HEK293 (cell line): ENCODE data around the gene CACNA1D.

Experiments used
- CTCF ChIP-seq: fragments of 450-650 bp; formaldehyde crosslinking; IDR thresholded peaks from 2 replicates; pipeline ENCODE4 v1.5.1; 2016; ENCODE audit warnings: missing biosample characterization, missing genetic modification characterization
- PATZ1 ChIP-seq: fragments of 450-650 bp; formaldehyde crosslinking; IDR thresholded peaks from 2 replicates; pipeline ENCODE4 v1.5.1; 2016; ENCODE audit warnings: missing biosample characterization, missing genetic modification characterization
- SALL2 ChIP-seq: fragments of 450-650 bp; formaldehyde crosslinking; IDR thresholded peaks from 2 replicates; pipeline ENCODE4 v1.5.0; 2017; ENCODE audit warnings: missing biosample characterization, mild to moderate bottlenecking, missing genetic modification characterization, borderline replicate concordance
- YY1 ChIP-seq: fragments of 450-650 bp; formaldehyde crosslinking; IDR thresholded peaks from 2 replicates; pipeline ENCODE4 v1.5.1; 2018; ENCODE audit warnings: missing biosample characterization, missing genetic modification characterization
- ZNF132 ChIP-seq: fragments of 450-650 bp; formaldehyde crosslinking; IDR thresholded peaks from 2 replicates; pipeline ENCODE4 v1.5.1; 2017; ENCODE audit warnings: missing biosample characterization, missing genetic modification characterization, borderline replicate concordance
- ZNF146 ChIP-seq: fragments of 450-650 bp; formaldehyde crosslinking; IDR thresholded peaks from 2 replicates; pipeline ENCODE4 v1.5.1; 2016; ENCODE audit warnings: missing biosample characterization, missing genetic modification characterization
- ZNF18 ChIP-seq: fragments of 450-650 bp; formaldehyde crosslinking; IDR thresholded peaks from 2 replicates; pipeline ENCODE4 v1.5.1; 2016; ENCODE audit warnings: missing biosample characterization, missing genetic modification characterization
- ZNF335 ChIP-seq: fragments of 450-650 bp; formaldehyde crosslinking; conservative IDR thresholded peaks from 2 replicates; pipeline ENCODE4 v1.5.1; 2016; ENCODE audit warnings: missing biosample characterization, missing genetic modification characterization
- ZNF449 ChIP-seq: fragments of 450-650 bp; formaldehyde crosslinking; IDR thresholded peaks from 2 replicates; pipeline ENCODE4 v1.5.1; 2017; ENCODE audit warnings: missing biosample characterization, mild to moderate bottlenecking, missing genetic modification characterization, moderate library complexity
- ZNF639 ChIP-seq: fragments of 450-650 bp; formaldehyde crosslinking; IDR thresholded peaks from 2 replicates; pipeline ENCODE4 v1.5.1; 2016; ENCODE audit warnings: missing biosample characterization, missing genetic modification characterization
- ZSCAN16 ChIP-seq: fragments of 450-650 bp; formaldehyde crosslinking; IDR thresholded peaks from 2 replicates; pipeline ENCODE4 v1.5.1; 2016; ENCODE audit warnings: missing biosample characterization, missing genetic modification characterization

- TF ChIP-seq ZNF146 (tag by site-specific recombination) (no peak), CTCF (no peak), PATZ1 (tag by site-specific recombination) (no peak), ZNF18 (tag by site-specific recombination) (no peak), ZSCAN16 (tag by site-specific recombination) (no peak), ZNF639 (tag by site-specific recombination) (no peak), YY1 (tag by site-specific recombination) (no peak), ZNF449 (tag by site-specific recombination) (no peak), ZNF132 (tag by site-specific recombination) (no peak), ZNF335 (tag by site-specific recombination) (no peak), SALL2 (no peak)
These were observed 318.0 kb downstream of the CACNA1D start for GRCh38 chr3:53812434-53812833.
